SHP77 treated with DMSO at 0.1 percent for 48 hours (cell line): ENCODE data around the gene SND1.
"Not testable (repeated sequence)": the region's sequence is repeated elsewhere in the genome, so short reads cannot be mapped to it uniquely, and the experiment has no call there.

Experiments
- DNase-seq: peaks from one replicate; lab custom pipeline; 2025; lab: John Stamatoyannopoulos, UW

SND1 gene

DNA sequence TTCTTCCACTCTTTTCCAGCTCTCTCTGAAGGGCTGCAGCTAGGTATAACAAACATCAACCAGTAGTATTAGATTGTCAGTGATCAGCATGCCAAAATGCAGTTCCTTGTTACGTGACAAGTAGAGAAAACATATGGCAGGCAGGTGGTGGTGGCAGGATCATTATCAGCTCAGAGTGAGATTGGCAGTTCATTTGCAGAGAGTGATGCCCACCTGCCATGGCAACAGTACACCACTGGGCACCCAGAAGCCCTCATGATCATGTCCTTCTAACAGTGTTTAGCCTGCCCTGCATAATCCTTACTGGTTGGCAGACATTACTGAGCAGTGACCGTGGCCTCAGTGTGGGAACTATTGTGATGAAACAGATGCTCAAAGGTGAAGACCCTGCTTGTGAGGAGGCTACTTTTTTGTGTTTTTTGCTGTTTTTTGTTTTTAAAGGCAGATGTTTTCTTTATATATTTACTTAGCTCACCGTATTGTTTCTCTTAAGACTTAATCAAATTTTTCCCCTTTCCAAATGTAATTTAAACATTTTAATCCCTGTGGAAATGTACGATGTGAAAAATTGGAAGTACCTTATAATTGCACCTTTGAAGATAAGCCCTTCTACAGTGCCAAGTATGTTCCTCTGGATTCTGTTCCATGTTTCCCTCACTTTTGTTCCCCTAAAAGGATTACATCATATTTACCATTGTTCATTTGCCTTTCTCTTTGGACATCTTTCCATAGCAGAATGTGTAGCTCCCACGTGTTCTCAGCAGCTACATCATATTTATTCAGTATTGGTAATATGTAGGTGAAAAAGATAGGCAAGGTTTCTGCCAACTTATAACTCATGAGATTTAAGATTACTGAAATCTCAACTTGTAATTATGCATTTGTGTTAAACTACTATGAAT is 179.6 kb downstream of the SND1 start:
- peak; percentile 59 for DNase-seq

DNA sequence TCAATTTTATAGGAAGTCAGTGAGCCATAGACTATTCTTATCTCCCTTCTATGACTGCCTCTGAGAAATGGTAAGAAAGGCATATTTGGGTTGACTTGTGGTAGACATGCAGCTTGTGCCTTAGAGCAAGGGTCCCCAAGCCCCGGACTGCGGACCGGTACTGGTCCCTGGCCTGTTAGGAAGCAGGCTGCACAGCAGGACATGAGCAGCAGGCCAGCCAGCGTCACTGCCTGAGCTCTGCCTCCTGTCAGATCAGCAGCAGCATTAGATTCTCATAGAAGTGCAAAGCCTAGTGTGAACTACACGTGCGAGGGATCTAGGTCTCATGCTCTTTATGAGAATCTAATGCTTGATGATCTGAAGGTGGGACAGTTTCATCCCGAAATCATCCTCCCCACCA is 180.6 kb downstream of the SND1 start:
- DNase-seq: no peak

DNA sequence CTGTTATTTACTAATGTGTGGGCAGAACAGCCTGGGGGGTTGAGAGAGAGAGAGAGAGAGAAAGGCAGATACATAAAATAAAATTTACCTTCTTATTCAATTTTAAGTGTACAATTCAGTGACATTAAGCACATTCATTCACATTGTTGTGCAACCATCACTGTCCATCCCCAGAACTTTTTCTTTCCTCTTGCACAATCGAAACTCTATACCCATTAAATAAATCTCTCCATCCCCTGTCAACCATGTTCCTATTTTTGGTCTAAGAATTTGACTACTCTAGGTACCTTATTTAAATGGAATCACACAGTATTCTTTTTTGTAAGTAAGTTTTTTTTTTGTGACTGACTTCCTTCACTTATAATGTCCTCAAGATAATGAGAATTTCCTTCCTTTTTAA is 181.6 kb downstream of the SND1 start:
- DNase-seq: no peak

DNA sequence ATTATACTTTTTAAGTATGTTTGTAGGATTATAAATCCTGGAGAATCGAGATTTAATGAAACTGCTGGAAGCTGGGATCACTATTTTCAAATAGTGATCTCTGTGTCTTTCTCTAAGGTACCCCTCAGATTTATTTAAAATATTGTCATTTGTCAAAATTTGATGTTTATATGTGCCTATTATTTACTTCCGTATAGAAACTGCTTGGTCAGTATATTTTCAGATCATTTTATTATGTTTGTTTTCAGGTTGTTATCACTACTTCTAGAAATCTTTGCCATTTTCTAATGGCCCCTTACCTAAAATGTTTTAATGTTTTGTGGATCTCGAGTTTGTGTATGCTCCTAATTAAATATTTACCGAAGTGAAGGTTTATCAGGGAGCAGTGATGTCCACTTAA is 183.7 kb downstream of the SND1 start:
- DNase-seq: no peak

DNA sequence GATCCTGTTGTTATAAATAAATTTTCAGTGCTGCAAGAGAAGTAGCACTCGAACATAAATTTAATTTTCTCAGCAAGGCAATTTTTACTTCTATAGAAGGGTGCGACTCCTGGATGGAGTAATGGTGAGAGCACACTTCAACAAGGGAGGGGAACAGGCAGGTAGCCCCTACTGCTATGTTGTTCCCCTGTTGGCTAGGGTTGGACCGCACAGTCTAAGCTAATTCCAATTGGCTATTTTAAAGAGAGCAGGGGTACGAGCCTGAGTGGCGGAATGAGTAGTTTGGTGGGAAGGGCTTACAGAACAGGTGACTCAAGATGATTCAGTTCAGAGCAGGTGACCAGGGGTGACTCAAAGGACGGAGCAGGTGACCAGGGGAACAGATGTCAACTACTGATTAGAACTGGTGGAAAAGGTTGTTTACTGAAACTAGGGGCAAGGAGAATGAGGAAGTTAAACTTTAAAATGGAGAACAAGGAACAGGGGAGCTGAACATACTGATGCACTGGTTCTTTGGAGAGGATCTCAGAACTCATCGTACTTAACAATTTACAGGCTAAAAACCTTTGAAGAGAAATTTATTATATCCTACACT is 185.9 kb downstream of the SND1 start:
- DNase-seq: not testable (repeated sequence)

DNA sequence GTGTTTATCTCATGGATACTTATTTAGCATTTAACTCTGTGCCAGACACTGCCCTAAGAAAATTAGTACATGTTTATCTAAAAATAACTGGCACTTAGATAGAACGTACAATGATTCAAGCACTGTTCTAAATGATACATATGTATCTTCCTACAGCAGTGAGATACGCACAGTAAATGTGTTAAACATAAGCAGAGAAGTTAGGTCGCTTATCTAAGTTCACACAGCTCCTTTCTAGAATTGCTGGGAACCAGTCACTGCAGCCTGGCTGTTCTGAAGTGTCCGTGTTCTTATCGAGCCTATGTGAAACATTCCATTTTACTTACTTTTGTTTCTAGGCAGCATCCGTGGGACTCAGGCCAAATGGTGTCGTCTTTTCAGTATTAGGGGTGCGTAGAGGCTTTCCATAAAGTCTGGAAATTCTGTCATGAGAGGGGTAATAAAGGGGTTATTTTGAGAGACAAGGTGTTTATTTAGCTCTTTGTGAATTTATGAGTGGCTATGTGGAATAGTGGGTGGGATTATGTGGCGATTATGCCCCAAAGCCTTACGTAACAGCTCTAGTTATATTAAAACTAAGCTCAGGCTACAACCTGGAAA is 186.9 kb downstream of the SND1 start:
- DNase-seq: no peak

DNA sequence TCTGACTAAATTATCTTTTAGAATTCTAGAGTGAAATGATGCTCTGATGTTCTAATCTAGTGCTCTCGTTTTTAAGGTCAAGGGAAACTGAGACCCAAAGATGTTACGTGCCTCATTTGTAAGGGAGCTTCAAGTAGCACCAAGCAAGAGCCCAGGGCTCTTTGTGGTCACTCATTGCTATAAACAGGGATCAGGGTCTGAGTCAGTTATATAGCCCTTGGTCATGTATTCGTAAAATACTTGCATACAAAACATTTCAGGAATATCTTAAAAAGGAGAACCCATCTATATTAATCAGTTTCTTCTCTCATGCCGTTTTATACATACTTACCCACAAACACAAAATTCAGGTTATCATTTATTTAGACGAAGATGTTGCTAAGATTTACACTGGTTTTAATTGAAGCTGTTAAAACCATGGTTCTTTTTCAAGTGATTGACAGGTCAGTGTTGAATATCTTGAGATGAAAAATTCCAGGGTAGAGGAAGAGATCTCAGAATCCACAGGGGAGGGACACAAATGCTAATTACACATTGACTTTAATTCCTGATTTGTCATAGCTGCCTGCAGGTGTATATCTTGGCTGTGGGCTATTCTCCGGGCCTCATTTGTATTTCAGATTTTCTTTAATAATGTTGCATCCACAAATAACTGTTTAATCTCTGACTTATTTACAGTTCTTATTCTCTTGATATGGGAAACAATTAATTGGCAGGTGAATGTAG is 188.4 kb downstream of the SND1 start:
- DNase-seq: no peak

DNA sequence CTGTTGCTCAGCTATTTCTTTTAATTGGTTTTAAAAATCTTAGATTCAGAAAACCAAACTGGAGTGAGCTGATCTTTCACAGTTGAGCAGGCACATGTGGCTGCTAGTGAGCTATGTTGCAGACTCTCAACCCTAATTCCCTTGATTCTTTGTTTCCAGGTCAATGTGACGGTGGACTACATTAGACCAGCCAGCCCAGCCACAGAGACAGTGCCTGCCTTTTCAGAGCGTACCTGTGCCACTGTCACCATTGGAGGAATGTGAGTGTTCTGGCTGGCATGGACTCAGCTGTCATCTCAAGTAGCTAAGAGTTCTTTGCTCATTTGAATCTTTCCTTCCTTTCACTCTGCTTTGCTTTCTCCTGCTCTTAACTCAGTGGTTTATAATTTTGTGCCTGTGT is 192.2 kb downstream of the SND1 start:
- DNase-seq: no peak

DNA sequence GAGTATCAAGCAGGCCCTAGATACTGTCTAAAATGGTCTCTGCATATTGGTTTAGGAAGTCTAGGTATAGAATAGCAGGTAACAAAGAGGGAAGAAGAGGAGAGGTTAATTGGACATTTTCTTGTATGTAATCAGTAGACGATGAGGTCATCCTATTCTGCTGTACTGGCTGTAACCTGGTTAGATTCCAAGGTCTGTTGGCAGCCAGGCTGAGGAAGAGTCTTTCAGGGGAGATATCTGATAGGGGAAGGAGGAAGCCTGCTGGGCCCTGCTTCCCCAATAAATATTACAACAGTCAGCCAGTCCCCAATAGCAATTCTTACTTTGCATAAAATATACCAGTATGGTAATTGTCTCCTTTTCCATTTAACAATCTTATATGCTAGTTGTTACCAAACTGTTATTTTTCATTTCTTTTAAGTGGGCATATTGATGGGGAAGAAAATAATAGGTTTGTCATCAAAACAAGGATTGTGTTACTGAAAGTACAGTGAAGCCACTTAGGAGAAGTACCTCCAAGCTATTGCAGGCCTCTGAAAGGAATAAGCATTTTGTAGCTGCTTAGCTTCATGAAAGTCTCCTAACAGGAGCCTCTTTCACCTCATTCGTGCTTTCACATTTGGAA is 192.8 kb downstream of the SND1 start:
- DNase-seq: no peak

DNA sequence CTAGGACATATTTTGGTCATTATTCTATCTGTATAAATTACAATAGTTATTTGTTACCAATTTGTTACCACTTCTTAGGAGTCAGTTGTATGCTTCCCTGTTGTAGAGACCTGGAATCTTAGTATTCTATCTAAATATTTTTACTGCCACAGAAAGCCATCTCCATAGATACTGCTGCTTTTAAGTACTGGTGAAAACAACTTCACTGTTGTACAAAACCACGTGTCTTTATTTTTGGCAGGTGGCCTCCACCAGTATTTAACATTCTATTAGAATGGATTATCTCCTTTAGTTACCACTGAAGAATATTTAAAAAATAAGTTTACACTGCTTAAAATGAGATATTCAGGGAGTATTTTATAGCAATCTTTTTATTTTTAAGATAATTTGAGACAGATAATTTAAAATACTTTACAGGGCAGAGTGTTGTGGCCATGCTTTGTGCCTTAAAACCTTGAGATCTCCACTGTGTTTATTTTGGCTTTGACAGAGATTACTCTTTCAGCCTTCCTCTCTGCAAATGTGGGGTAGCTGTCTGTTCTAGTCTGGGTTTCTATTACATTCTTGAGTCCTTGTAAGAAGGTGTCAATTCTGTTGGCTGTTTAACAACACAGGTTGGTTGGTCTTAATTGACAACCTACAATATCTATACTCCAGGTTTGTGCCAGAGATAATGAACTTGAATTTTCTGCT is 193.7 kb downstream of the SND1 start:
- no peak for DNase-seq

DNA sequence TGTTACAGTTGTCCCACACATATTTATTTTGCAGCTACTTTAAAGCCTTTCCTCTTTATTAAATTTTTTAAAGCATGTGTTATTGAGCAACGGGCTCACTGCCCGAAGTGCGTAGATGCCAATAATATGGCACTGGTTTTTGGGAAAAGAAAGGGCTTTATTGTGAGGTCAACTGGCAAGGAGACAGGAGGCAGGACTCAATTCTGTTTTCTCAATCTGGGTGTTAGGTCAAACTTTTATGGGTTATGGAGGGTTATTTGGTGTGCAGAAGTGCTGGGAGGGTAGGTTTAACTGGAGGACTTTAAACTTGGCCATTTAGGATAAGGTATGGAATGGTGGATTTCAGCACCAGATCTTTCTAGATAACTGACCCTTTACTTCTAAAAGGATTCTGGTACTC is 195.6 kb downstream of the SND1 start:
- DNase-seq: no peak

DNA sequence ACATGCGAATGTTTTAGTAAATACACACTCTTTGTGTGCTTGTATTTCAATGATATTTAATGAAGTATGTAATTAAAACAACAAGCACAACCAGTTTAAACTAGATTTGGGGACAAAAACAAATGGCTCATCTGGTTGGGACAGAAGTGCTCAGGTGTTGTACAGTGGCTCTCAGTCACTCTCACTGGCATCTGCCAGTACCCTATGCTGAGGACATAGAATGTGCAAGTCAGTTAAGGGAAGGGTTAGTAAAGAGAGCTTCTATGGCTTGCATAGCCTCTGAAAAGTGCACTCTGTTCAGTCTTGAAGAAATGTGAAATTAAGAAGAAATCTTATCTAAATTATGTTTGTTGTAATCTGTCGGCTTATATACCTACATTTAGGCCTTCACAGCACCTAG is 196.2 kb downstream of the SND1 start:
- no peak for DNase-seq

DNA sequence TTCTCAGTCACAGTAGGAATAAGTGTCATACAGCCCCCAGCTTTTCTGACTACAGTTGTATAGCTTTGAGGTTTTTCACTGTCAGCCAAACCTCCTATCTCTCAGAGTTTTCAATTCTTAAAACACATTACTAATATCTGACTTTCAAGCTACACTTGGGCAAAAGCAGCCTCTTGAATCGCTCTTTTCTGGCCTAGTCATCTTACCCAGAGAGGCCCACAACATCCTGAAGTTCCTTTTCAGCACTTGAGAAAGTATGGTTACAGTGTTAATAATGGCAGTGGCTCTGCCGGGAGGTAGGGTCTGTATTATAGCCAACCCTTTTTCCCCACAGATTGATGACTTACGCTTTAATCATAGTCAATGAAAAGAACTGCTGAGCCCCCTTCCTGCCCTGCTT is 198.2 kb downstream of the SND1 start:
- DNase-seq: no peak

DNA sequence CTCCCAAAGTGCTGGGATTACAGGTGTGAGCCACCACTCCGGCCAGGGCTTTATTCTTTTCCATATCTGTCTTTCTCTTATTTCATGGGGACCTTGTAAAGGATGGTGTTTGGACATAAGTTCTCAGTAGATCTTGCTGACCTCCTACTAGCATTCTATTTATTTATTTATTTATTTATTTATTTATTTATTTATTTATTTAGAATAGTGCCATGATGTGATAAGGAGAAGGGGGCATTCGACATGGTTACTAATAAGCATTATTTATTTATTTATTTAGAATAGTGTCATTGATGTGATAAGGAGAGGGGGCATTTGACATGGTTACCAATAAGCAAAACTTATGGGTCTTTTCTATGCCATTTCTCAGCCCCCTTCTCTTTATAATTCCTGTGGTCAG is 202.4 kb downstream of the SND1 start:
- no peak for DNase-seq

DNA sequence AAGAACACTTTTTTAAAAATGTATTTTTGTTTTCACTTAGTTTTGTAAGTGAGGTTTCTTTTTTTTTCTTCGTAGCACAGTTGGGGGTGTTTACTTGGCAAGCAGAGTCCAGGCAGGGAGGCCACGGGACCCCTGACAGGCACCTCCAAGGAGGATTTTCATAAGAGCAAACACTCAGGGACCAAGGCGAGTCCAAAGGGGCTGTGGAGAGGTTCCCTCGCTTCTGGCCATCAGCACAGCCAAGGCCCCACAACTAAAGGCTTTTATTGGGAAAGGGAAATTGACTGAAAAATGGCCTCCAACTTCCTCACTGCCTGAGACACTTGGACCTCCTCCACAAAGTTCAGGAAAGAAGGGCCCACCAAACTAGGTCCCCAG is 205.5 kb downstream of the SND1 start:
- DNase-seq: no peak

DNA sequence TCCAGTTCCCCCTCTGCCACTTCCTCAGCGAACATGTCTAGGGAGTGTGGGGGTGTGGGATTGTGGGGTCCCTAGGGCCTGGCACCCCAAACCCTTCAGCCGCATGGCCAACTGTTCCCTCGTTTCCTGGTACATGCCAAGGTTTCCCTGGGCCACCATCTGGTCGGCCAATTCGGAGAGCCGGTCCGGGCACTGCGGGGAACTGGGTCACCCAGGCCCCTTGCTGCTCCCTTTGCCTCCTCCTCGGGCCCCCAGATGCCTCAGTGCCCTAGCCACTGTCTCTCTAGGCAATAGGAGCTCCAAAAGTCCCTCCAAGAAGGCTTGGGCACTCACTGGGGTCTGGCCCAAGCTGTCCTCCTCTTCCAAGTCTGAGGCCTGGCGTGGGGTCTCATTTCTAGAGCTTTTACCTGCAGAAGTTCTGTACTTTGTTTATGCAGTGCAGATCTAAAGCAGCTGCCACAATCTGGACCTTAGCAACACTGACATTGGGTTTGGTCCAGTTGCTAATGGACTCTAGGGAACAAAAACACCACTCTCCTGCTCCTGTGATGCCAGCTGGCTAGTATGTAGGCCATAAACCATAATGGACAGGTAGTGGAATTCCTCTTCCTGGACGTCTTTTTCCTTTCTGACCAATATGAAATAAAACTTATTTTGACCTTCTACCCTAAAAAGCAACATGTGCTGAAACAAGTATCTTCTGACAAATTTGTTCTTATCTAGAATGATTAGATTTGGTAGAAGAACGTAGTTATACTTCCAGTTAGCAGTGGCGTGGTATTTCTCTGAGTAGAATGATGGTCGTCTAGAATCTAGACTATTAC is 206.3 kb downstream of the SND1 start:
- no peak for DNase-seq

DNA sequence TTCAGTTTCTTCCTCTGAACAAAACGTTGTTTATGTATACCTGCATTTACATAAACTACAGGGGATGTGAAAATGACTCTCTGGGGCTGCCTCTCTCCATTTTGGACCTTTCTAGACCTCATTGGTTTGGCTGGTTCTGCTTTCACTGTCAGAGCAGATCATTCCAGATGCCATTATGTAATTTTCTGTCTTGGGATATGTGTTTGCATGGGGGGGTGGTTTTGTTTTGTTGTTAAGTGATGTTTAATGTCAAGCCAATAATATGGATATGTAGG is 206.9 kb downstream of the SND1 start:
- no peak for DNase-seq

DNA sequence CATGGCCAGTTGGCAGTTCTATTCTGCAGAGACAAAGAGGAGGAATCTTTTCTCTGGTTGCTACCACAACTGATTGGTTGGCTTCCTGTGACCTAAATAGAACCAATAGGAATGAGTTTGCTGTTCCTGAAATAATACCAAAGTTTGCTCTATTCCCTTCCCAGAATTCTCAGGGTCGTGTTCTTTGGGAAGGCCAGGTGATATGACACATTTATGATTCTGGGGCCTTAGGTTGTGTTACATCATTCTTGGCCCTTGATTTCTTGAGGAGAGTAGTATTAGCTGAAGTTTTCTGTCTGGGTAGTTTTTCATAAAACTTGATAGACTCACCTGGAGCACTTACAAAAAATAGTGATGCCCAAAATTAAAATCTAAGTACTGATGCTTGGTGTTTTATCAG is 207.3 kb downstream of the SND1 start:
- no peak for DNase-seq

DNA sequence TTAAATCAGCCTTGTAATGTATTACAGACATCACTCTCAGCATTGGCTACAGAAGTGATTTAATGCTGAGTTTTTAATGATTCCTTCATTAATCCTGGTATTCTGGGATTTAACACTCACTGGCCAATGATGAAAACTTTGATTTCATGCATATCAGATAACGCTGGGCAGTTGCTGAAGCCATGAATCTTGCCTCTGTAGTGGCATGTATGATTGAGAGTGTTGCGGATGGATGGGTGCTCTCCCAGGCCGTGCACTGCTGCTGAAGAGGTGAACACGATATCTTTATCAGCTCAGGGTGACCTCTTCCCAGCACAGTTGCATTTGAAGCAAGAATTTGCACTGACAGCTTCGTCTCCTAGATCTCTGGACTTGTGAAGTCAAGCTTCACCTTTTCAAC is 210.5 kb downstream of the SND1 start:
- DNase-seq: no peak

DNA sequence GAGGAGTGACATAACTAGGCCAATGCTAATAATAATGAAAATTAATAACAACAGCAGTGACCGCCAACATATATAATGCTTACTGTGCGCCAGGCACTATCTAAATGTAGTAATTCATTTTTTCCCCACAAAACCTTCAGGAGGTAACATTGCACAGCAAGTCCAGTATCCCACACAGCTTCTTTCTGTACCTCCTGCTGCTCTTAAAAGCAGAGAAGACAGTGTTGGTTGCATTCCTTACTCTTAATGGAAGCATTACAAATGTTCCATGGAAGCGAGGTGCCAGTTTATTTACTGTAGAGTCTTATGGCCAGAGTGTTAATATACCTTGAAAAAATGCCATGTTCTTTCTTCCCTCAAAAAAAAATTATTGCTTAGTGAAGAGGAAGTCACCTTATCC is 211.1 kb downstream of the SND1 start:
- DNase-seq: no peak

DNA sequence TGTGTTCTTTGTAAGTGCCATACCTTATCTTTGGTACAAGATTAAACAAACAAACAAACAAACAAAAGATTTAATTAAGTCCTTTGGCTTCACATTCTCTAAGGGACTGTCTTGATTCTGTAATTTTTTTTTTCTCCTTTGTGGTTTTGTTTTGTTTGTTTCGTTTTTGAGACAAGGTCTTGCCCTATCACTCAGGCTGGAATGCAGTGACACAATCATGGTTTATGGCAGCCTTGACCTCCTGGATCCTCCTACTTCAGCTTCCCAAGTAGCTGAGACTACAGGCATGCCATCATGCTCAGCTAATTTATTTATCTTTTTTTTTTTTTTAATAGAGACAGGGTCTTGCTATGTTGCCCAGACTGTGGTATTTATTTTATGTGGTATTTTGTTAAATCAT is 213.5 kb downstream of the SND1 start:
- no peak for DNase-seq
